GM10266 (cell line): Measurements from ENCODE around the gene MDN1.

ENCODE experiments used
- DNase-seq: peaks from one replicate; pipeline ENCODE4 v3.0.0; 2012; ENCODE audit errors: extremely low spot score
- TF ChIP-seq, protein P1 (sequence below): IDR thresholded peaks from 2 replicates; pipeline ENCODE4 v1.5.1; 2012; ENCODE audit warnings: mild to moderate bottlenecking, low read depth; ENCODE audit not compliant: control insufficient read depth, insufficient read depth; ENCODE audit errors: missing control alignments

Gene MDN1

GRCh38 chr6:89807581-89807980, 12.0 kb downstream of the MDN1 start:
- DNase-seq, result no peak
- TF ChIP-seq, protein P1, sequence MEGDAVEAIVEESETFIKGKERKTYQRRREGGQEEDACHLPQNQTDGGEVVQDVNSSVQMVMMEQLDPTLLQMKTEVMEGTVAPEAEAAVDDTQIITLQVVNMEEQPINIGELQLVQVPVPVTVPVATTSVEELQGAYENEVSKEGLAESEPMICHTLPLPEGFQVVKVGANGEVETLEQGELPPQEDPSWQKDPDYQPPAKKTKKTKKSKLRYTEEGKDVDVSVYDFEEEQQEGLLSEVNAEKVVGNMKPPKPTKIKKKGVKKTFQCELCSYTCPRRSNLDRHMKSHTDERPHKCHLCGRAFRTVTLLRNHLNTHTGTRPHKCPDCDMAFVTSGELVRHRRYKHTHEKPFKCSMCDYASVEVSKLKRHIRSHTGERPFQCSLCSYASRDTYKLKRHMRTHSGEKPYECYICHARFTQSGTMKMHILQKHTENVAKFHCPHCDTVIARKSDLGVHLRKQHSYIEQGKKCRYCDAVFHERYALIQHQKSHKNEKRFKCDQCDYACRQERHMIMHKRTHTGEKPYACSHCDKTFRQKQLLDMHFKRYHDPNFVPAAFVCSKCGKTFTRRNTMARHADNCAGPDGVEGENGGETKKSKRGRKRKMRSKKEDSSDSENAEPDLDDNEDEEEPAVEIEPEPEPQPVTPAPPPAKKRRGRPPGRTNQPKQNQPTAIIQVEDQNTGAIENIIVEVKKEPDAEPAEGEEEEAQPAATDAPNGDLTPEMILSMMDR, result no peak

DNA sequence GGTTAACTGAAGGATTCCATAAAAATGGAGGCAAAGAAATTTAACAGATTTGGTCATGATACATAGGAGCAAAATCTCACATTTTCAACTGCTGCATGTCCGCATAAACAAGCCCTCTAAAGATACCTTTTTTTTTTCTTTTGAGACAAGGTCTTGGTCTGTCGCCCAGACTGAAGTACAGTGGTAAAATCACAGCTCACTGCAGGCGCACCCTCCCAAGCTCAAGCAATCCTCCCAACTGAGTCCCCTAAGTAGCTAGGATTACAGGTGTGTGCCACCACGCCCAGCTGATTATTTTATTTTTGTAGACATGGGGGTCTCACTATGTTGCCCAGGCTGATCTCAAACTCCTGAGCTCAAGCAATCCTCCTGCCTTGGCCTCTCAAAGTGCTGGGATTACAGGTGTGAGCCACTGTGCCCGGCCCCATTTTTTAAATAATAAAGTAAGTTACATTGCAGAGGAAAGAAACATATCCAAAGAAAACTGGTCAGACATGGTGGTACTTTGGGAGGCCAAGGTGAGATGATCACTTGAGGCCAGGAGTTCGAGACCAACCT, 13.7 kb downstream of the MDN1 start:
- DNase-seq, result no peak

DNA sequence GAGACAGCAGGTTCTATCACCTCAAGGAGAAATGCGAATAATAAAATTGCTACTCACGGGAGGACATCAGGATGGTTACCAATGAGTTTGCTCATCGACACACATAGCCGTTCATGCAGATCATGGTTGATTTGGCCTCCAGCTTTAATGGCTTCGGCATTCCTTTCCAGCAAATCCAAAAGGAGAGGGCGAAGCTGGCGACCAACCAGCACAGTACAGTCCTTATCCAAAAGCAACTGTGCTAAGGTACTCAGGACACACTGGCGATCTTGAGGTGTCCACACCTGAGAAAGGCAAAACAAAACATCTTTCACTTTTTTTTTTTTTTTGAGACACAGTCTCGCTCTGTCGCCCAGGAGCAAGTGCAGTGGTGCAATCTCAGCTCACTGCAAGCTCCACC, 16.3 kb downstream of the MDN1 start:
- TF ChIP-seq, protein P1, result no peak

More for the DNA sequence above, 13.7 kb downstream of the MDN1 start:
- TF ChIP-seq, protein P1, result no peak

DNA sequence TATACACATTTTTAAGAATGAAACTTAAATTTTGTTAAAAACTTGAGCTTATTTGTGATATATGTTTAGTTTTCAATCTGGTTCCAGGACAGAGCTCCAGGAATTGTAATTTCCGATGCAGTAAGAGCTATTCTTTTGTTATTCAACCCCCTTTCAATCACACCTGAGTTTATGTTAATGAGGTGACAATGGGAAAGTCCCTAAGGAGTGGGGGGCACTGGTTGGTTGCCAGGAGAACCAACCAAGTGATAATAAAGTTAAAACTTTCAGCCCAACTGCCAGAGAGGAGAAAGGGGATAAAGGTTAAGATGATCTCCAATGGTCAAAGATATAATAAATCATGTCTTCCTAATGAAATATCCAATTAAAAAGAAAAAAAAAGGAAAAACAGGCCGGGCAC, 19.8 kb downstream of the MDN1 start:
- TF ChIP-seq, protein P1, result no peak
- no peak for DNase-seq

More for the DNA sequence above, 16.3 kb downstream of the MDN1 start:
- no peak for DNase-seq

GRCh38 chr6:89799096-89799495, 20.5 kb downstream of the MDN1 start:
- TF ChIP-seq, protein P1, result no peak
- no peak for DNase-seq

DNA sequence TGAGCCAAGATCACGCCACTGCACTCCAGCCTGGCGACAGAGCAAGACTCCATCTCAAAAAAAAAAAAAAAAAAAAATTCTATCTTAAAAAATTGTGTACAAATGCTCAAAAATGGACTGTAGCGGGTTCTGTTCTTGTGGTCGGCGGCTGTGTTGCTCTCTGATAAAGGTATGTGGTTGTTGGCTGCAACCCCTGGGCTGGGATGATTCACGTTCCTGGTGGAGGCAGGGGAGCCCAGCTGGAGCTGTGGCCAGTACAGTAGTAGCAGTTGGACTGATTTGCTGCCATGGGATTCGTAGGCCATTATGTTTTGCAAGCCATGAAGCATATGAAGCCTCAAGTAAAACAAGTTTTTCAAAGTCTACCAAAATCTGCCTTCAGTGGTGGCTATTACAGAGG, 22.3 kb downstream of the MDN1 start:
- TF ChIP-seq, protein P1, result no peak
- no peak for DNase-seq

- TF ChIP-seq, protein P1, result no peak
- DNase-seq, result no peak
These were observed 25.3 kb downstream of the MDN1 start for GRCh38 chr6:89794324-89794723.
